Osteocyte (in vitro differentiated cells): Measurements from ENCODE around the gene TRIP12. TPM values are rescaled to one million over a fixed set of nuclear protein-coding genes. Genes with fewer than 3 reads are reported as not detected.

Experiments used
- DNase-seq: peaks from one replicate; pipeline ENCODE4 v3.0.0; 2021; ENCODE audit warnings: mixed read lengths; ENCODE audit not compliant: unreplicated experiment; ENCODE audit errors: extremely low spot score
- H3K27ac Mint-ChIP-seq: one replicate; pipeline ENCODE4 v1.8.0; 2021; ENCODE audit warnings: mild to moderate bottlenecking, mixed read lengths; ENCODE audit not compliant: unreplicated experiment
- H3K27me3 Mint-ChIP-seq: one replicate; pipeline ENCODE4 v1.8.0; 2021; ENCODE audit warnings: mixed read lengths; ENCODE audit not compliant: unreplicated experiment
- H3K36me3 Mint-ChIP-seq: one replicate; pipeline ENCODE4 v1.8.0; 2021; ENCODE audit warnings: mixed read lengths; ENCODE audit not compliant: unreplicated experiment
- H3K4me1 Mint-ChIP-seq: one replicate; pipeline ENCODE4 v1.8.0; 2021; ENCODE audit warnings: mixed read lengths; ENCODE audit not compliant: unreplicated experiment
- H3K4me3 Mint-ChIP-seq: one replicate; pipeline ENCODE4 v1.8.0; 2021; ENCODE audit warnings: mild to moderate bottlenecking, moderate library complexity, mixed read lengths; ENCODE audit not compliant: unreplicated experiment
- H3K9me3 Mint-ChIP-seq: one replicate; pipeline ENCODE4 v1.8.0; 2021; ENCODE audit warnings: mixed read lengths; ENCODE audit not compliant: unreplicated experiment
- total RNA-seq: library from RNA; stranded (reverse); gene quantifications from 2 replicates; pipeline ENCODE4 v1.2.1, GENCODE V29; 2021
- TF ChIP-seq, protein P1 (sequence below): fragments of 200-600 bp; sonication (generic); IDR thresholded peaks from 2 replicates; pipeline ENCODE4 v1.5.0; 2021; ENCODE audit warnings: antibody characterized with exemption, mild to moderate bottlenecking, moderate library complexity

The TRIP12 gene
- total RNA-seq, 1 donor from 2014 or later, result 272 TPM

DNA sequence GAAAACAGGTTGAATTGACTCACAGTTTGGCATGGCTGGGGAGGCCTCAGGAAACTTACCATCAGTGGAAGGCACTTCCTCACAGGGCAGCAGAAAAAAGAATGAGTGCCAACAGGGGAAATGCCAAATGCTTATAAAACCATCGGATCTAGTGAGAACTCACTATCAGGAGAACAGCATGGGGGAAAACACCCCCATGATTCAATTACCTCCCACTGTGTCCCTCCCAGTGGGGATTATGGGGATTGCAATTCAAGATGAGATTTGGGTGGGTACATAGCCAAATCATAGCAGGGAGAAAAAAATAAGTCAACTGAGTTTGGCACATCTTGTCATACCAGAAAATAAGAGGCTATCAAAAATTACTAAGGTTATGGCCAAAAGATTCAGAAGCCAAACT lies 96.3 kb downstream of the TRIP12 start:
- TF ChIP-seq, protein P1, sequence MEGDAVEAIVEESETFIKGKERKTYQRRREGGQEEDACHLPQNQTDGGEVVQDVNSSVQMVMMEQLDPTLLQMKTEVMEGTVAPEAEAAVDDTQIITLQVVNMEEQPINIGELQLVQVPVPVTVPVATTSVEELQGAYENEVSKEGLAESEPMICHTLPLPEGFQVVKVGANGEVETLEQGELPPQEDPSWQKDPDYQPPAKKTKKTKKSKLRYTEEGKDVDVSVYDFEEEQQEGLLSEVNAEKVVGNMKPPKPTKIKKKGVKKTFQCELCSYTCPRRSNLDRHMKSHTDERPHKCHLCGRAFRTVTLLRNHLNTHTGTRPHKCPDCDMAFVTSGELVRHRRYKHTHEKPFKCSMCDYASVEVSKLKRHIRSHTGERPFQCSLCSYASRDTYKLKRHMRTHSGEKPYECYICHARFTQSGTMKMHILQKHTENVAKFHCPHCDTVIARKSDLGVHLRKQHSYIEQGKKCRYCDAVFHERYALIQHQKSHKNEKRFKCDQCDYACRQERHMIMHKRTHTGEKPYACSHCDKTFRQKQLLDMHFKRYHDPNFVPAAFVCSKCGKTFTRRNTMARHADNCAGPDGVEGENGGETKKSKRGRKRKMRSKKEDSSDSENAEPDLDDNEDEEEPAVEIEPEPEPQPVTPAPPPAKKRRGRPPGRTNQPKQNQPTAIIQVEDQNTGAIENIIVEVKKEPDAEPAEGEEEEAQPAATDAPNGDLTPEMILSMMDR, result peak; percentile 12
- Mint-ChIP-seq H3K4me3 (no peak overlapping the region), H3K9me3 (peaks cover 9% of the 10 kb centered on the region), H3K4me1 (peaks cover 22% of the 10 kb centered on the region), H3K27me3 (no peaks in the 10 kb centered on the region), H3K36me3 (peaks cover 49% of the 10 kb centered on the region), H3K27ac (no peak overlapping the region)
- no peak for DNase-seq

DNA sequence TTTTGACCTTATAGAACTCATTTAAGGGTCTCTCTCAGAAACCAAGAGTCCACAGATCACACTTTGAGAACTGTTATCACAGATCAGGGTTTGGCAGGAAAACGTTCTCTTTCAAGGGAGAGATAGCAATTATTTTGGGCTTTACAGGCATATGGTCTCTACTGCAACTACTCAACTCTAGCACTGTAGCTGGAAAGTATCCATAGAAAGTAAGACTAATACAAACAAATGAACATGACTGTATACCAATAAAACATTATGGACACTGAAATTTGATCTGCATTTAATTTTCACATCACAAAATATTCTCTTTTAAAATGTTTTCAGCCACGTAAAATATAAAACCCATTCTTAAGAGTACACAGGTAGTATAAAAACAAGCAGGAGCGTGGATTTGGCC lies 100.5 kb downstream of the TRIP12 start:
- Mint-ChIP-seq H3K36me3 (peaks cover 41% of the 10 kb centered on the region), H3K27ac (peak overlapping the region; percentile 38), H3K9me3 (peaks cover 9% of the 10 kb centered on the region), H3K4me3 (no peak overlapping the region), H3K27me3 (no peaks in the 10 kb centered on the region), H3K4me1 (peaks cover 34% of the 10 kb centered on the region)
- TF ChIP-seq, protein P1, result no peak
- no peak for DNase-seq

DNA sequence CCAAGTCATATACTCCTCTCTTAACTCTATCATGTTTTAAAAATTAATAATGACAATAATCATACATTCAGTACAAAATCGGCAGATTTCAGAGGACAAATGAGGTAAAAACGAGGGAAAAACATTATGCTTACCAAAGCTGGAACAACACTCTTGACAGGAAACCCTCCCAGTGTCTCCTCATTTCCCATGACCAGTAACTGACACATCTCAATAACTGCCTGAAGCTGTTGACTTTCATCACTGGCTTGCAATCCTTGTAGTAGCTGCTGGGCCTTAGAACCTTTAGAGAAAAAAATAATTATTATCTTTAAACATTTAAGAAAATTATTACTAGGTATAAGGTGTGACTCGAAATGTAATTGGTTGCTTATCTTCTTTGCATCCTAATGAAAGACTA lies 103.6 kb downstream of the TRIP12 start:
- Mint-ChIP-seq H3K27me3 (no peaks in the 10 kb centered on the region), H3K36me3 (peaks cover 34% of the 10 kb centered on the region), H3K4me1 (peaks cover 48% of the 10 kb centered on the region), H3K27ac (peak overlapping the region; percentile 68), H3K9me3 (no peaks in the 10 kb centered on the region), H3K4me3 (no peak overlapping the region)
- TF ChIP-seq, protein P1, result no peak
- no peak for DNase-seq

DNA sequence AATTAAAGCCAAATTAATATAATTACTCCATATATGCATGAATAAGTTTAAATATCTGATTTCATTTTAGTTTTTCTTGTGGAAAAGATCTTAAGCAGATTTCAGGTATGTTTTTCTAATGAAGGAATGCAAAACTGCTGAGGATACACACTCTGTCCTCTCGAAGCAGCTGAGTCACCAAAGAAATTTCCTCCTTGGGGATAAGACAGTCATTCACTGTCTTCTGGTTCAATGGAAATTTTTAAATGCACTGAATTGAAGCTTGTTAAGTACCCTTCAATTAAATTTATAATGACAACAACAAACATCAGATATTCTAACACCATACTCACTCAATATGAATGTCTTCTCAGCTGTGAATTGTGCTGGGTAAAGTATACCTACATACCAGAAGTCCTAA lies 106.0 kb downstream of the TRIP12 start:
- Mint-ChIP-seq H3K9me3 (no peaks in the 10 kb centered on the region), H3K4me1 (peaks cover 42% of the 10 kb centered on the region), H3K27ac (peak overlapping the region; percentile 62), H3K27me3 (no peaks in the 10 kb centered on the region), H3K36me3 (peaks cover 29% of the 10 kb centered on the region), H3K4me3 (no peak overlapping the region)
- DNase-seq, result no peak
- TF ChIP-seq, protein P1, result no peak

DNA sequence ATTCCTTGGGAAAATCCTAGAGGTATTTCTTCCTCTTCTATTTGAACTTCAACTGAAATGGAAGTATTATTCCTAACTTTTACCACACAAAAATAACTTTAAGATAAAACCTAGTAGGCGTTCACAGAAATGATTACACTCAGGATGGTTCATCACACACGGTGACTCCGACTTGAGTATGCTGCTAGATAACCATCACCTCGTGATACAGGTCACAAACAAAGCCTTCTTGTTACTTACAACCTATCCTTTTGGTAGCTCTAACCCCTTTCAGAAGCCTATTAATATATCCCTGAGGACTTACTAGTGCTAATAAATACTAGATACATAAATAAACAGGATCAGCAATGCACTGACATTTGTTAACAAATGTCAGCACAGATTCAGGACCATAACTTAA lies 106.5 kb downstream of the TRIP12 start:
- Mint-ChIP-seq H3K4me3 (no peak overlapping the region), H3K27ac (peak overlapping the region; percentile 62), H3K36me3 (peaks cover 33% of the 10 kb centered on the region), H3K27me3 (no peaks in the 10 kb centered on the region), H3K9me3 (no peaks in the 10 kb centered on the region), H3K4me1 (peaks cover 45% of the 10 kb centered on the region)
- DNase-seq, result no peak
- TF ChIP-seq, protein P1, result no peak
